NCI-H1930 (cell line): ENCODE measurements around the gene HNRNPA1L2.
"Not testable (repeated sequence)": the region's sequence is repeated elsewhere in the genome, so short reads cannot be mapped to it uniquely, and the experiment has no call there.

ENCODE experiments used
- DNase-seq, 2 experiments: peaks; one replicate each; lab custom pipeline; 2025; lab: John Stamatoyannopoulos, UW

HNRNPA1L2 gene

DNA sequence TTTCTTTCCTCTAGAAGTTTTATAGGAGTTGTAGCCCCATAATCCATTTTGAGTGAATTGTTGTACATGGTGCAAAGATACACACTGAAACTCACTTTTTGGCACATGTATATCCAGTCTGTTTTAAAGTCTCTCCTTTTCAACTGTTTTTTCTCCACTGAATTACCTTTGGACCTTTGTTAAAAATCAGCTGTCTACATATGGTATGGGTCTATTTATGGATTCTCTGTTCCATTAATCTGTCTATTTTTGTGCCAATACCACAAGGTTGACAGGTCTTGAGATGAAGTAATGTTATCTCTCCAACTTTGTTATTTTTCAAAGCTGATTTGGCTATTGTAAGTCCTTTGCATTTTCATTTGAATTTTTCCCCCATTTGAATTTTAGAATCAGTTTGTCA is 4.7 kb downstream of the HNRNPA1L2 start:
- DNase-seq: no peak

- DNase-seq: no peak
These were observed 8.5 kb downstream of the HNRNPA1L2 start for GRCh38 chr13:52650731-52651130.

DNA sequence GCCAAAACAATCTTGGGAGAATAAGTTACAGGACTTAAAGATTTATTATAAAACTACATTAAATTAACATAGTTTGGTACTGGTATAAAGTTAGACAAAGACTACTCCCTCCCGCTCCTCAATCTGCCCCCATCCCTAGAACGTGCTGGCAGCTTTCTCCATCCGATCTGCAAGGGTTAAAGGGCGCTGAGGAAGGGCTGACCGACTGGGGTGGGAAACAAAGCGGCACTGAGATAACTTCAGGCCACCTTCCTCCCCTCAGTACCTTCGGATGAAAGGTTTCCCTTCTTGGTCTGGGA is 9.6 kb downstream of the HNRNPA1L2 start:
- peak in 1 of 2 experiments; percentile 65 for DNase-seq

DNA sequence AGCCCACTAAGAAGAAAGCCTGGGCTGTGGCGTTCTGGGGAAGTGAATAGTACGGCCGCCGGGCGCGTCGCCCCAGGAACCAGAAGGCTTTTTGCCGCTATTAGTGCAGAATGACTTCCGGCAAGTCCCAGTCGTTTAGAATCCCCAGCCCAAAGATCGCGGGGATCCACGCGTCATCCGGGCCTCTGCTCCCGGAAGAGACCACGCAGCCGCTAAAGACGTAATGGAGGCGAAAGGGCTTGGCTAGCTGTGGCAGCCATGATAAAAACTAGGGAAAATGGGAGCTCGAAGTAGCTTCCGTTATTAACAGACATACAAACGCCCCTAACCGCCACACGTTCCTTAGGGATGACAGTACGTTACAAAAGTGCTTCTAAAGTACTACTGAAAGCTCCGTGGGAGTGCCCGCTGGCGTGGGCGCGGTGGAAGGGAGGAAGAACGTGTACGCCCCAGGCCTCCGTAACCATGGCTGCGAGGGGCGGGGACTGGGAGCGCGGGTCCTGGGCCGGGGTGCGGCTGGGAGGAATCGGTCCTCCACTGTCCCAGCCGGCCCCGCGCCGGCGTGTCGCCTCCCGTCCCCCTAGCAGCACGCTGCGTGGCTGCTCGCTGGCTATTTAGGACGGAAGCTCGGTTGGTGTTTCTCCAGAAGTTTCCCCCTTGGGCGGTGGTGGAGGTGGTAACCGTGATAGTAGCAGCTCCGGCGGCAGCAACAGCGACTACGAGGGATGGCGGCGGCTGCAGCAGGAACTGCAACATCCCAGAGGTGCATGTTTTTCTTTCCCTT is 10.2 kb downstream of the HNRNPA1L2 start, which contains the start of gene SUGT1:
SUGT1 (plus strand) TSS at position 641 of the 784 bp plus-strand sequence; CDS start at position 726, 85 bp downstream.
- peak; percentile 96 to 97 for DNase-seq

DNA sequence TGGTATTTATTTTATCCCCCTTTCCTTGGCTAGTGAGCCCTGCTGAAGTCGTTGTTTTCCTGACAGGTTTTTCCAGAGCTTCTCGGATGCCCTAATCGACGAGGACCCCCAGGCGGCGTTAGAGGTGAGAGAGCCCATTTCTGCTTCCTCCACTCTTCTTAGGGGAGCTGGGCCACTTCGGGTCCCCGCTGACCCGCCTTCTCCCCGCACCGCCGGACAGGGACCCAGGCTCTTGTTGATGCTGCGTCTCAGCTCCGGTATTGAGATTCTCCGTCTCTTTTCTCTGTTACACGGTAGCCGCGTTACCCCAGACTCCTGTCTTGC is 10.7 kb downstream of the HNRNPA1L2 start:
- no peak for DNase-seq

DNA sequence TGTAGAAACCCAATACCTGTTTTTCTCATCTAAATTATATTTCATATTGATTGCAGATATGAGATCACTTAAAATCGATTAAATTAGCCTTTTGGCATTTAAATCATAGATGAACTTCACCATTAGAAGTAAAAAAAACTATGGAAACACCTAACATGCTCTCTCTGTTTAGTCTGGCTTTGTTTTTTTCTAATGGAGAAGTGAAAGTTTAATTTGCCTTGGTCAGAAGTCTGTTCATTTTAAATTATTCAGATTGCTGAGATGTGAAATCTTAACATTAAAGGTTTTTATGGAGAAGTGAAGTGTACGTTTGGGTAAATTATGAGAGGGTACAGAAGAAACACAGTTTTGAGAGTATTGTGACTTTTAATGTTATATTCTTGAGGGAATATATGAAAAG is 17.1 kb downstream of the HNRNPA1L2 start:
- DNase-seq: no peak

DNA sequence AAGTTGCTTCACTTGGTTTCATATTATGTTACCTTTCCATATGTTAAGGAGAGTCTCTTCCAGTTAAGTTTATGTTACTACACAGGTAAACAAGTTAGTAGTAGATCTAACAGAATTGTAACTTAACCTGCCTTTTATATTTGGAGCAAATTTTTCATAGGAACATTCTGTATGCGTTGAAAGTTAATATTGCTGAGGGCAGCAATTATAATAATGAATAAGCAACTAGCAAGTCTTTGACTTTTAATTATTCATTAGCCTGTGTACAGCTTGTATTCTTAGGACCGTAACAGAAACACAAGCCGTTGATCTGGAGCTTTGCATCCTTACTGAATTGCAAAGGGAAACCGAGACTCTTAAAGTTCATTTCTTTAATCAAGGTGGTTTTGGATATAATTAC is 22.0 kb downstream of the HNRNPA1L2 start:
- DNase-seq: no peak

GRCh38 chr13:52665325-52665724 is 23.1 kb downstream of the HNRNPA1L2 start:
- DNase-seq: no peak

DNA sequence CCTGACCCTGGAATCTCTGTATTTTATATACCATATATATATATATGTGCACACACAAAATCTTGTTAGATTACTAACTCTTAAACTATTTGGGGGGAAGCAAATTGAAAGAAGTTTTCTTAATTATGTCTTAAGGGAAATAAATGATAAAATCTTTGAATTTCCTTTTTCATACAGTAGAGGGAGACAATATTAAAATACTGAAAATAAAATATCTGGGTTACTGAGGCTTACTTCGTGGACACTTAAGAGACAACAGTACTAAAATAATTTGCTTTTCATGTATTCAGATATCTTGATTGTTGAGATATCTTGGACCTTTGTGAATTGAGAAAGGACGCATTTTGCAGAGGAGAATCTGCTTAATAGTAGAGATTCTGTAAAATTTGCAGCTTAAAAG is 27.4 kb downstream of the HNRNPA1L2 start:
- DNase-seq: no peak

- DNase-seq: no peak
These were observed 28.5 kb downstream of the HNRNPA1L2 start for GRCh38 chr13:52670726-52671125.

GRCh38 chr13:52673465-52673864 is 31.2 kb downstream of the HNRNPA1L2 start:
- DNase-seq: no peak

- no peak for DNase-seq
These were observed 35.6 kb downstream of the HNRNPA1L2 start for GRCh38 chr13:52677823-52678222.

- not testable (repeated sequence) for DNase-seq
These were observed 43.6 kb downstream of the HNRNPA1L2 start for GRCh38 chr13:52685806-52686205.

GRCh38 chr13:52686376-52686775 is 44.1 kb downstream of the HNRNPA1L2 start:
- DNase-seq: no peak
